LoVo (cell line): ENCODE data around the gene NRF1.
"Not testable (repeated sequence)": the region's sequence is repeated elsewhere in the genome, so short reads cannot be mapped to it uniquely, and the experiment has no call there.

Experiments
- DNase-seq: peaks from one replicate; pipeline ENCODE4 v3.0.0-alpha.2; 2016; ENCODE audit warnings: low spot score

NRF1 gene

GRCh38 chr7:129782818-129783583 lies 171.5 kb downstream of the NRF1 start:
- DNase-seq = no peak

GRCh38 chr7:129783584-129783919 lies 172.0 kb downstream of the NRF1 start:
- DNase-seq = no peak

DNA sequence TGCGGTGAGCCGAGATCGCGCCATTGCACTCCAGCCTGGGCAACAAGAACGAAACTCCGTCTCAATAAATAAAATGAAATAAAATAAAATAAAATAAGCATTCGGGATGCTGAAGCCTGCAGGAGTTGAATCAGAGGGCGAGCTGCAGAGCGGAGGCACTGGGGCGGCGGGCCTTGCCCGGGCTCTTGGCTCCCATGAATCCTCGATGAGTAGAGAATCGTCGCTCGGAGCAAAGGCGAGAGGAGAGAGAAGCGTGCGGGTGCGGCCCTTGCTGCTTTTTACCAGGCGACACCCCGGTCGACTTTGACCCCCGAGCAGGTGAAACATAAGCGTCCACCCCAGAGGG lies 172.9 kb downstream of the NRF1 start:
- DNase-seq = no peak

DNA sequence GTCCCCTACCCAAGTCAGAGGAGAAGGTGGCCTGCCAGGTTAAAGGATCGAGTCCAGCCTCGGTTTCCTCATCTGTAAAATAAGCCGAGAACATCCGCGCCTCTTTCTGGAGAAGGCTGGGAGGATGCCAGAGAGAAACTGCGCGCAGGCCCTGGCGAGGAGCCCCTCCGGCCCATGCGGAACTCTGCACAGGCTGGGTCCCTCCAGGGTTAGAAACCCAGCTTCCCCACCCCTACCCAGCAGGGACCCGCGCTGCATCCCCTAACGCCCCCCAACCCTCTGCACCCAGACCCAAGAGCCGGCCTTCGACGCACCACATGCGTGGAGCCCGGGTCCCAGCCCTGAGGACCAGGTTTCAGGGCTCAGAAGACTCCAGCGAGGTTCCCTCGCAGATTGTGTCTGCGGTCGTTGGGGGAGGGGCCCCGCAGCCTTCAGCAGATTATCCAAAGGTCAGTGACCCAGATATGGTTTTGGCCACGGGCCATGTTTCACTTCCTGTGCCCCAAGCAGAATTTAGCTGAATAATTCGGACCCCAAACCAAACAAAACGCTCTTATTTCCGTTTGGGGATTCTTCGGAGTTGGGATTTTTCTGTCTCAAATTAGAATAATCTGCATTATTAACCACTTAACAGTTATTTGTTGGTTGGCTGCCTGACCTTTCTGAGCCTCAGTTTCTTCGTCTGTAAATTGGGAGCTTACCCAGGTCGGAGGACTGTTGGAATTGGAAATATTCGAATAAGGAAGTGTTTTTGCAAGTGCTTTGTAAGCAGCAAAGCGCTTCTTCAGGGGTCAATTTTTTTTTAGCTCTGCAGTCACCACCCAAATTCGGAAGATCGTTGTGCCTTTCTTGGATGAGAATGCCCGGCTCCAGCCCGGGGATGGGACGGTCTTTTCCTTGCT lies 173.5 kb downstream of the NRF1 start:
- no peak for DNase-seq

DNA sequence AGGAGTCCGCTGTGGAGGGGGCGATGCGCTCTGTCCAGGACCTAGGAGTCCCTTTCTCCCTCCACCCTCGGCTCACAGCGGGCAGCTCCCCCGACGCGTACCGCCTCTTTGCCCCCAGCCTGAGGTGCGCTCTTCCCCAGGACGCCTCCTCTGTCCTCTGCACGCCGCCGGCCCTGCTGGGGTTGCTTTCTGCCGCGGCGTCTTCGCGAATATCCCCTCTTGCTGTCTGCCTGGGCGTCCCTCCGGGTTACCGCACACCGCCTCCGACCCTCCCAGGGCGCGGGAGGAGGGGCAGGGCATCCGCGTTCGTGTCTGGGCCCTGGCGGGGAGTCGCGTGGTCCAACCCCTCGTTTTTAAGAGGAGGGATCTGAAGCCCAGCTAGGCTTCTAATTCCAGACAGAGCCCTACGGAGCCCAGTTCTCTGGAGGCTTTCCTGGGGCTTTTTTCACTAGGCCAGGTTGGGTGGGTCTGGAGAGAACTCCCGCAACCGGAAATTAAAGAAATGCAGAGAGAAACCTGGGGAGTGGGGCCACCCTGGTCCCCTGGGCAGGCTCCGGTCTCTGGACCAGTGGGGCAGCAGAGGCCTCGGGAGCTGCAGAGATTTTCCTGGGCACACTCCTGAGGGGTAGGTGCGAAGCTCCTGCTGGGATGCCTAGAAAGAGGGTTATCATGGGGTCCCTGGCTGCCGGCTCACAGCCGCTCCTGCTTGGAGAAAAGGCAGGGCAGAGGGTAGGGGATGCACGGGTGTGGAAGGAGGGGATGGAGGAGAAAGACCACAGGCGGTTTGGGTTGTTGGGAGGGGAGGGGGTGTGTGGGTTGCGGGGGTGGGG lies 174.4 kb downstream of the NRF1 start:
- no peak for DNase-seq

DNA sequence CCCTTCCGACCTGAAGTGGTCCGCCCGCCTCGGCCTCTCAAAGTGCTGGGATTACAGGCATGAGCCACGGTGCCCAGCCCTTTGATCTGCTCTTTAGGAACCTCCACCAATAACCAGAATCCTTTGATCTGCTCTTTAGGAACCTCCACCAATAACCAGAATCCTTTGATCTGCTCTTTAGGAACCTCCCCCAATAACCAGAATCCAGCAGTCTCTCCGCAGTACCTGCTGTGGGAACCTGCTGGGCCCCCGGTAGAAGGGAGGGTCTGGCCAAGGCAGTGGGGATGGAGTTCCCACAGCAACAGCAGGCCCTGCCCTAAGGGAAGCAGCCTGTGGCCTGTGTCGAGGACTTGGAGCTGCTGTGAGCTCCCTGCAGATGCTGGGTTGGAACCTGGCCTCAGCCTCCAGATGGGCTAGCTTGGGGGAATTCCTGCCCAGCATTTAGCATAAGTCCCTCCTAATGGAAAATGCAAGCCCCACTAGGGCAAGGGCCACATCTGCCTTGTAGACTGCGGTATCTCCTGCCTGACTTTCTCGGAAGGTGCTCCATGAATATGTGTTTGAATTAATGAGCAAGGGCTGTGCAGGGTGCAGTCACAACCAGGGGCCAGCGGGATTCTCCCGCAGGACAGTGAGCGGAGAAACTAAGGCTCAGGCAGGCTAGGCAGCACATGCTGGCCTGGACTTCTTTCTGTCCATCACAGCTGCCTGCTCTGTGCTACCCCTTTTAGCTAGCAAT lies 175.5 kb downstream of the NRF1 start:
- no peak for DNase-seq

DNA sequence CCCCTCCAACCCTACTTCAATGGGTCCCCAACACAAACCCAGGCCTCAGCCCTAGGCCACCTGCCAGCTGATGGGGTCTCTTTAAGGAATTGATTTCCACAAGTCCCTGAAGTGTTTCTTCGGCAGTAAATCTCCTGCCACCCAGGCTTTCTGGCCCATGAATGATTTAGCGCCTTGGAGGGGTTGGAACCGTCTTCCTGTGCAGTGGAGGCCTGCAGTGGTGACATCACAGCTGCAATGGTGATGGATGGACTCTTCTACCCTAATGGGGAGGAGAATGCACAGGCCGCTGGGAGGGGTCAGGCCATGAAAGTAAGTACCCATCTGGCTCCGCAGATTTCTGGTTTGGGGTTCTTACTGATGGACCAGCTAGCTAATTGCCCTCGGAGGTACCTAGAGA lies 177.5 kb downstream of the NRF1 start:
- no peak for DNase-seq

- no peak for DNase-seq
Measured at GRCh38 chr7:129789652-129790051, 178.1 kb downstream of the NRF1 start.

DNA sequence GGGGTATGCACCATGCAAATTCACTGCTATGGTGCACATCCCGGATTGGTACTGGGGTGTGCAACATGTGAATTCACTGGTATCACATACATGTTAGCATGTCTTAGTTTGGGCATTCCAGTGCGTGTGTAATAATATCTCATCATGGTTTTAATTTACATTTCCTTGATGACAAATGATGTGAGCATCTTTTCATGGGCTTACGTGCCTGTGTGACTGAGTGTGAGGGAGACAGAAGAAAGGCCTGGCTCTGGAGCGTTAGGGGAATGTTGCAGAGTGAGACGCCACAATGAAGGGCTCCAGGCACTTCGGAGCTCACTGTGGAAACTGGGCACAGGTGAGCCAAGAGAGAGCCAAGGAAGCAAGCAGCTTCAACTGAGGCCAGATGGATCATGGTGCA lies 178.6 kb downstream of the NRF1 start:
- no peak for DNase-seq

DNA sequence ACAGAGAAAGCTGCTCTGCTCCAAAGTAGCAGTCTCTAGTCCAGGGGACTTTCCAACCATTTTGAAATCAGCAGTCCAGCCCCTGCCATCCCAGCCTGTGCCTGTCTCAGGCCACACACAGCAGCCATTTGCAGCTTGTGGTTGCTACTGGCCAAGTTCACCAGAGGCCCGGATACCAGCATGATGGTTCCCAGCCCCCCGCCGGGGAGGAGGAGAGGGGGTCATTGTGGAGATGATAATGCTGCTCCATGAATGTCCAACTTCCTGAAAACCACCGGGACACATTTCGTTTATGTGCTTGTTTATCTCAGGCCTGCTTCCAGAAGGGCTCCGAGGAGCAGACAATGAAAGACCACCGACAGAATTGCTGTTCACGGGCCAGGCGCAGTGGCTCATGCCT lies 181.2 kb downstream of the NRF1 start:
- no peak for DNase-seq

DNA sequence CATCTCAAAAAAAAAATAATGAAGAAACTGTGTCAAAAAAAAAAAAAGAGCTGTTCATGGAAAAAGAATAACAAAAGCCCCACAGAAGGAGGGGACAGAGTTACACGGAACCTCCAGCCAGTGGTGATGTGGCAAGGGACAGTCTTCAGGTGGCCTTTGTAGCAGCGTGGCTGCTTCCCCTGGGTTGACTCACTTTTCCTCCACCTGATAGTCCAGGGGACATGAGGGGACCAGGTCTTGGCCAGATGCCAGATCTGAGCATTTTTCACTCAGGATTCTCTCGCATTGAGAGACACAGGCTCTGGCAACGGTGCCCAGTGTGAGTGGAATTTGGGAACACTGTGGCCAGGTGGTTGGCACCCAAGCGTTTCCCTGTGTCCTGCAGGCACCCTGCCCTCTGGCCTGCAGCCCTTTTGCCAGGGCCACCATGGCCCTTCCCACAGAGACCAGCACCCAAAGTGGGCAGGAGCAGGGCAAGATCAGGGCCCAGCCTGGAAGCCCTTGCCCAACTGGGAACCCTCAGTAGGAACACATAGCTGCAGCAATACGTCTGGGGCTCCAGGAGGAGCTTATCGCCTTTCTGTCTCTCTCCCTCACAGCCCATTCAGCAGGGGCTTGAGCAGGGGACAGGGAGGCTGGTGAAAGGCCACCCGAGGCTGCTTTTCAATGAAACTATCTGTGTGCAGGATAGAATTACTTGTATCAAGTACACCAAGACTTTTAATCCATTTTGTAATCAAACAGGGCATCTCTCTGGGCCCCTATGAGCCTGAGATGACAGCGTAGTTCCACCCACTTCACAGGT lies 182.2 kb downstream of the NRF1 start:
- DNase-seq = no peak

DNA sequence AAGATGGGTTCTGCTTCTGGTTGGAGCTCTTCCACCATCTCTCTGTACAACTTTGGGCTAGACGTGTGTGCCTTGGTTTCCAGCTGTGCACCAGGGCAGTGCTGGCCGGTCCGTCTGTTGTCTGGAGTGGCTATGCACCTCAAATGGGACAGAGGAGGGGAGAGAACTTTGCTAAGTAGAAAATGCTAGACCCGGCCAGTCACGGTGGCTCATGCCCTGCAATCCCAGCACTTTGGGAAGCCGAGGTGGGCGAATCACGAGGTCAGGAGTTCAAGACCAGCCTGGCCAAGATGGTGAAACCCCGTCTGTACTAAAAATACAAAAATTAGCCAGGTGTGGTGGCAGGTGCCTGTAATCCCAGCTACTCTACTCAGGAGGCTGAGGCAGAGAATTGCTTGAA lies 182.9 kb downstream of the NRF1 start:
- not testable (repeated sequence) for DNase-seq

DNA sequence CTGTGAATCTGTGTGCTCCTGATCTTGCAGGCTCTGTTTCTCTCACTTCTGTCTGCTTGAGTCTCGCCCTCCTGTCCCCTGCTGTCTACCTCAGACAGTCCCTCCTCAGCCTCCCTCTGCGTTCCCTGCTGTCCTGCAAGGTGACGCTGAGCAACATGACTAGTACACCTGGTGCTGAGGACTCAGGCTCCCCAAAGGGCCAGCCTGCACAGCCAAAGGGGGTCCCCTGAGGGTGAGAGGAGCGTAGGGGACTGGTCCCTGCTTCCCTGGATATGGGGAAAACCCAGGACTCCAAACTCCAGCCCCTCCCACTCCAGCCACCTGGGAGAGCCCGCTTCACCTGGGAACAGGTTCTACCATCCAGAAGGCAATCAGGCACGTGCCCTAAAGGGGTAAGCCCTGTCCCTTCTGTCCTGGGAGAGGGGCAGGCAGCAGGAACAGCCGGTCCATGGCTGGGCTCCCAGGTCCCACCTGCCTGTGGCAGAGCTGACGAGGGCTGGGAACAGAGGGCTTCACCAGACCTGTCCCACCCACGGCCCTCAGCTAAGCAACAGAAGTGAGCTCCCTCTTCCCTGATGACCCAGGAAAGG lies 184.8 kb downstream of the NRF1 start:
- DNase-seq = no peak

- DNase-seq = no peak
Measured at GRCh38 chr7:129797214-129797789, 185.8 kb downstream of the NRF1 start.

DNA sequence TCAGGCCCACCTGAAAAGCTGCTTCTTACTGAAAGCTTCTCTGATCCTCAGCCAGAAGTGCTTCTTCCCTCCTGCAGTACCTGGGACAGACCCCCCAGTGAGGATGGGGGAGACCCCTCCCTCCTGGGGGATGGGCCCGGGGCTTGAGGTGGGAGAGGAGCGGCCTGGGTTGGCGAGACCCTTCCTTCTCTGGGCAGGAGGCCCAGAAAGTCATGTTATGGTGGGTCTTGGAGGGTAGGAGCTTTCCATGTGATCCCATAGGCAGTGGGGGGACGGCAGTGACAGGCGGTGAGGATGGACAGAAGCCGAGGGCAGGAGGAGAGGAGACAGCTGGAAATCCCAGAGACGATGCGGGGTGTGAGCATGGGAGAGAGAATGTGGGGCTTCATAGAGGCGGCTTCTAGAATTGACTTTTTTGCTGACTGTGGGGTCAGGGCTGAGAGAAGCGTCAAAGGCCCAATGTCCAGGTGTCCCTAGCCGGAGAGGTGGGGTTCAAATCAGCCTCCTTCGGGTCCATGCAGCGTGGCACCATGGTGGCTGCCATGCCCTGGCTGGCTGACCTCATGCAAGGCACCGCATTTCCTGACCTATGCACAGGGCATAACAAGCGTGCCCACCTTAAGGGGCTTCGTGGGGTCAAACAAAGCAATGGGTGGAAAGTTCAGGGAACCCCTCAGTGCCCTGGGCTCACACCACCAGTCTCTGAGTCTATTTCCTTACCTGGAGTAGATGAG lies 187.3 kb downstream of the NRF1 start:
- DNase-seq = no peak

DNA sequence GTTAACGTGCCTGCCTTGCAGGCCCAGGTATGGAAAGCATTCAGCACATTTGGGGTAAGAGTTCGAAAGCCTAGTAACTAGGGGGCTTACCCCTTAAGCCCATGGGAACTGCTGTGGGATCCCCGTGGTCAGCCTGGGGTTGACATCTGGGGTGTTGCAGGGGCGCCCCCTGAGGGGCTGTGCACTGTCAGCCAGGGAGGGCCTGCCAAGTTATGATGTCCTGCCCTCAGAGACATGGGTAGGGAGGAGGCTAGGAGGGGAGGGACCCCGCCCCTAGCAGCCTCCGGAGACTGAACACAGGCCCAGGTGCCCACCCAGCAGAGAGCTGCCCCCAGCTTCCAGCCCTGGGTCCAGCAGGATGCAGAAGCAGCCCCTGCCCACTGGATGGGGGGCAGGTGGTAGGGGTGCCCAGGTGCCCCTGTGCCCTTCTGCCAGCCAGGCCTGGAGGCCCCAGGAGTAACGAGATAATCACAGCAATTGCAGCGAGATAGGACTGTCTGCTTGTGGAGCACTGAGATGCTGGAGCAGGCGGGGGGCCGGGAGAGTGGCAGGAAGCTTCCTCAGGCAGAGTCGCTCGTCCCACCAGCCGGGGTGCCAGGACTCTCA lies 187.9 kb downstream of the NRF1 start:
- no peak for DNase-seq

DNA sequence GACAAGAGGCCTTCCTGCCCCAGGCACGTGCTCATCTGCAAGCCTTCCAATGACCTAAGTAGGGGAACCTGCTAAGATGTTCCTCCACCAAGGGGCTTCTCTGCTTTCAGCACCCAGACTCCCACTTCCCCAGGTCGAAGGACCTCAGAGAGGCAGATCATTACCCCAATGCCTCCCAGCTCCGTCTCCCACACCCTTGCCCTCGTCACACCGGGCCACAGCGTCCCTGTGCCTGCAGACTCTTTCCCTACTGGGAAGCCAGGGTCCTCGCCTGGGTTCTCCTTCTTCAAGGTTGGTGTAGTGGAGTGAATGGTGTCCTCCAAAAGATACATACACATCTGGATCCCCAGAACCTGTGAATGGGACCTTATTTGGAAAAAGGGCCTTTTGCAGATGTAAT lies 189.4 kb downstream of the NRF1 start:
- no peak for DNase-seq

DNA sequence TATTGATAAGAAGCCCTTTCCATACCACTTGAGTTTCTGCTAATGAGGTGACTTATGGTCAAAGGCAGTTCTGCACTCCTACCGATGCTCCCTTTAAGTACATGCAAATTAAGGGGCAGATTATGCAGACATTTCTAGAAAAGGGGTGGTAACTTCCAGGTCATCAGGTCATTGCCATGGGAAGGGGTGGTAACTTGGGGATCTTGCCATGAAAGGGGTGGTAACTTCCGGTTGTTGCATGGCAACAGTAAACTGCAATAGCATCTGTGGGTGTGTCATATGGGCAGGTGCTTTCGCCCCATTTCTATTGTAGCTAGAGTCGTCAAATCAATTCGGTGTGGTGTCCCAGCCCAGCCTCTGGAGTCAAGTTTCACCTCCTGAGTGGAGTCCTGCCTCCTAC lies 190.4 kb downstream of the NRF1 start:
- no peak for DNase-seq

- DNase-seq = no peak
Measured at GRCh38 chr7:129803546-129804081, 192.1 kb downstream of the NRF1 start.
